GM18526 (cell line): ENCODE results near the gene TRAM2.

Experiments used
- POLR2A ChIP-seq: IDR thresholded peaks from 3 replicates; pipeline ENCODE4 v1.6.1; 2011; ENCODE audit not compliant: insufficient read length; ENCODE audit errors: extremely low read depth

TRAM2 gene

GRCh38 chr6:52577022-52577777 is at the start of gene TRAM2:
TSS of gene TRAM2 (minus strand) at chr6:52577060. CDS start at chr6:52576915, 145 bp downstream.
- TF ChIP-seq POLR2A, result peak; percentile 76

- TF ChIP-seq POLR2A, result no peak
Observed at GRCh38 chr6:52622810-52623209, 46.0 kb upstream of the TRAM2 start.

- TF ChIP-seq POLR2A, result no peak
Observed at GRCh38 chr6:52621631-52622030, 44.8 kb upstream of the TRAM2 start.

GRCh38 chr6:52620906-52621190 is 44.0 kb upstream of the TRAM2 start:
- no peak for TF ChIP-seq POLR2A

GRCh38 chr6:52620055-52620905 is 43.4 kb upstream of the TRAM2 start:
- TF ChIP-seq POLR2A, result no peak

GRCh38 chr6:52617087-52617486 is 40.2 kb upstream of the TRAM2 start:
- TF ChIP-seq POLR2A, result no peak

- TF ChIP-seq POLR2A, result no peak
Observed at GRCh38 chr6:52616059-52616690, 39.3 kb upstream of the TRAM2 start.

- no peak for TF ChIP-seq POLR2A
Observed at GRCh38 chr6:52612336-52613054, 35.6 kb upstream of the TRAM2 start.

GRCh38 chr6:52611833-52612232 is 35.0 kb upstream of the TRAM2 start:
- no peak for TF ChIP-seq POLR2A

GRCh38 chr6:52610745-52611355 is 34.0 kb upstream of the TRAM2 start:
- no peak for TF ChIP-seq POLR2A

- no peak for TF ChIP-seq POLR2A
Observed at GRCh38 chr6:52610011-52610410, 33.2 kb upstream of the TRAM2 start.

GRCh38 chr6:52605610-52606185 is 28.8 kb upstream of the TRAM2 start:
- TF ChIP-seq POLR2A, result no peak

- TF ChIP-seq POLR2A, result no peak
Observed at GRCh38 chr6:52603000-52603795, 26.3 kb upstream of the TRAM2 start.

GRCh38 chr6:52598824-52599190 is 21.9 kb upstream of the TRAM2 start:
- TF ChIP-seq POLR2A, result no peak
